Left lobe of liver (tissue), 2 donors: Measurements from ENCODE around the gene EMILIN1. TPM values are rescaled to one million over a fixed set of nuclear protein-coding genes. Genes with fewer than 3 reads are reported as not detected.
A peak's percentile ranks its signal among the peaks of the same experiment; 100 is the strongest.
"Not testable (repeated sequence)": the region's sequence is repeated elsewhere in the genome, so short reads cannot be mapped to it uniquely, and the experiment has no call there.

ENCODE experiments used
- ATAC-seq: fragments of 200-7000 bp; cut with Tn5 transposase; one replicate; pipeline ENCODE4 v1.9.1; 2020; ENCODE audit warnings: mild to moderate bottlenecking, moderate library complexity
- DNase-seq: peaks from one replicate; pipeline ENCODE4 v3.0.0-alpha.2; 2020; ENCODE audit warnings: low spot score
- total RNA-seq: library from RNA; stranded (reverse); gene quantifications from one replicate; pipeline ENCODE4 v1.2.1, GENCODE V29; 2021
- donor health status: DM: no; HTN: no; CAD: no; lungs with moderate emphysema.
- donor health status: DM: no; HTN: yes; CAD: no.

The EMILIN1 gene
- total RNA-seq, 1 donor from 2014 or later, result 16.0 TPM

DNA sequence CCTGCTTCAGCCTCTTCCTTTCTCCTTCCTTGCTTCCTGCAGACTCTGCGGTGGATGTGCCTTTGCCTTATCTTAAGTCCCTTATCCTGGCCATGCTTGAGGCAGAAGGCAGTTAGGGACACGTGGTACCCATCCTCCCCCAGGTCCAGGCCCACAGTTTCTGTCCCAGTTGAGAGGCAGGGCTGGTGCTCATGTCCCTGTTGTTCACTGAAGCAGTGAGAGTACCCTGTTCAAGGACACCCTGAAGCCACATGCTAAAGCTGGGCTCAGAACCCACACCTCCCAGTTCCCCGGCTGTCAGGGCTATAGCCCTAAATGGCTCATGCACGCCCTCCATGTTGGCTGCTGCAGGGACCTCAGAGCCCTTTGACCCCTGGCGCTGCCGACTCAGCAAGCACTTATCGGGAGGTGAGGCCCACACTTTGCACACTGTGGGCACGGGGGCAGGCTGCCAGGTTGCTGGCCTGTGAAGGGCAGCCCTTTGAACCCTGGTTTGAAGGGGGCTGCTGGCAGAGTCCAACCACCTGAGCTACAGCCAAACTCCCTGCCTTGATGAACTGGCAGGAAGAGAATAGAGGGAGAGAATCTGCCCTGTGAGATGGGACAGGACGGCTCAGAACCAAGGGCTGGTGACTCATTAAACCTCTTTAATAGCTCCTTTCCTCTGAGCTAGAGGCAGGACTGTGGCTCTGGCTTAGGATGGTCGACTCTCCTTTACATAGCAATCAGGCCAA, 14.4 kb downstream of the EMILIN1 start:
- DNase-seq (peak; percentile 99), ATAC-seq (peak; percentile 57)

DNA sequence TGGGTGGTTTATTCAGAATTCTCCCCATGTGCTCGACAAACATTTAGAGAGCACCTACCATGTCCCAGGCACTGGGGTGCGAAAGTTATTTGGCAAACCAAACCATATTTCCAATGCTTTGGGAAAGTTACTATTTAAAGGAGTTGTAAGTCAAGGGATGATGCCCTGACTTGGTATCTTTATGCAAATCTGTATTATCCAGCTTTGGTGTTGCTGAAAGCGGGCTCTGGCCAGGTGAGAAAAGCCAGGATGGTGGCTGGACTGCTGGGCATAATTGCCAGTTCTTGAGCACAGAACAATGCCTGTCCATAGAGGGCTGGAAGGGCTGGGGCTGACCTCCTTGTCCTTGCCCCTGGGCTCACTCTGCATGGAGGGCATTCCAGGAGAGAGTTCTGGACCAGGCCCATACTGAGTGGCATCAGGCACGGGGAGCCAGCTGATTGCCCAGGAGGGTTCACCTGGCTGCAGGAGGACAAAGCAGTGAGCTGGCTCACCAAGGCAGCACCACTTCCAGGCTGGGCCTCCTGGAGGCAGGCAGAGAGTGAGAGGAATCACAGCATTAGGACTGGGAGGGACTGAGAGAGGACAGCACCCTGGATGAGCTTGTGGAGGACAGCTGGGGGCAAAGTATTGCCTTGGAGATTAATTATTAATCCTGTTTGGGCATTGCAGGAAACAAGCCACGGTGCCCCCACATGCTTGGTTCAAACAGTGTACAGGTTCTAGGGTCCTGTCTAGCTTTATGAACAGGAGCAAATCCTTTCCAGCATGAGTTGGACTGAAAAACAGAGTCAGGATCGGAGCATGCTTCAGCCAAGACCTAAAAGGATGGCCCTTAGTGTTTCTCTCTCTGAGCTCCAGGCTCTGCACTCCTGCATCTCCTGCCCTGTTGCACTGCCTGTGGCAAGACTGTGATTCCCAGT, 15.3 kb downstream of the EMILIN1 start:
- ATAC-seq, result peak; percentile 64
- peak; percentile 93 for DNase-seq

DNA sequence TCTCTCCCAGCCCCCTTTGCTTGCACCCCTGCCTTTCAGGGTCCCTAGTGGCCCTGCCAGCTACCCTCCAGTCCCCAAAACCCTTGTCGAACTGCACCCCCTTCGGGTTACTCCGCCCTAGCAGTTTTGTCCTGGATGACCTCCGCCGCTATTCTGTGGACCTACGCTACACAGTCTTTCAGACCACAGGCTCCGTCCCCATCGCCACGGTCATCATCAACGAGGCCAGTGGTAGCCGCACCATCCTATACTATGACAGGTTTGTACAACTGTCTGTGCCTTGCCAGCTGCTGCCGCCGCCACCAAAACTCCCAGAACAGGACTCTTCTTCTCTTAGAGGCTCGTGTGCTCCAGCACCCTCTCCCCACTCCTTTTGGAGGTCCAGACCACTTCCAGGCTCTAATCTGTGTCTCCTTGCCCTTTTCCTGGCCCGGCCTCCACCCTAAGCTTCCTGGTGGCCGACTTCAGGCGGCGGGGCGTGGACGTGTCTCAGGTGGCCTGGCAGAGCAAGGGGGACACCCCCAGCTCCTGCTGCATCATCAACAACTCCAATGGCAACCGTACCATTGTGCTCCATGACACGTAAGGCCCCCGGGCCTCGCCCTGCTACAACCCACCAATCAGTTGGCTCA, 16.1 kb downstream of the EMILIN1 start:
- no peak for ATAC-seq
- no peak for DNase-seq

DNA sequence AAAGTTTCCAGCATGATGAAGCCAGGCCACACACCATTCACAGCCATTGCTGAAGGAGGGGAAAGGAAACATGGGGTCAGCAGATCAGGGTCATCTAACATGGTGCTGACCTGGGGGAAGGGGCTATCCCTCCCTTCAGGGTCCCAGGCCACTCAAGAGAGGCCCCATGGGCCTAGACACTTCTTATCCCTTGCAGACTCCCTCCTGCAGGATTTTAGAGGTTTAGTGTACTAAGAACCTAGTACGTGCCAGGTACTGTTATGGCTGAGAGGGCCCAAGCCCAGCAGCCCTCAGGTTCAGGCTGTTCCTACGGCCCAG, 17.0 kb downstream of the EMILIN1 start:
- ATAC-seq, result no peak
- DNase-seq, result no peak

DNA sequence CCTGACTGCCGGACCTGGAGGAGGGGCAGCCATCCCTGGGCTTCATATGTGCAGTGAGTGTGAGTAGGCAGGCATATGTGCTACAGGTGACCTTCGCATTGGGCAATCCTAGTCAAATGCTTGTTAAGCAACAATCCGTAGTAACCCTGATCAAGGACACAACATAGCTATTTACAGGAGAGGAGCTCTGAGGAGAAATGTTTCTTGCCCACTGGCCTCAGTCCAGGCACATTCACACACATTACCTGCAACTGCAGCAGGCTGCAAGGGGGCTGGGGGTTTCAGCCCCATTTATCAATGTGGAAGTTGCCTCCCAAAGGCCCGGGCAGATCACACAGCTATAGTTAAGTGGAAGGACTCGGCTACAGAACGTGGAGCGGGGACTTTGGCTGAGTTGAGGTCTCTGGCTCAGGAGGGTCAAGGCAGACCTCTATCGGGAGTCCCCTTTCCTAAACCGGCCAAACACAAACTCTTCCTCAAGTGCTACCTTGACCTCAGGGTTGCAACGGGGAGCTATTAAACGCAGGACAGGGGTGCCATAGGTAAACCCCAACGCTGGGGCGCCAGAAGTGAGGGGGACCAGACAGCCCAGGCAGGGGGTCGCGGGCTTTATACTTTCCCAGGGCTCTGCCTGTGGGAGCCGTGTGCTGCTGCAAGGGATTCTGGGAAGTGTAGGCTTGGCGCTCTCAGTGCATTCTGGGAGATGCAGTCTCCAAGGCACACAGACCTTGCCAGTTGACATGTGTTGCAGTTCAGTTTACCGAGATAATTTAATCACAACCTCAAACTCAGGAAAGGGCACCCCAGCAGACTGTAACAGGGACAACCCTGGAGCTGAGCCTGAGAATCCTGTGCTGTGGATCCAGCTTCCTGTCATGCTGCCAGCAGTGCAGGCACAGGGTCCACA, 17.6 kb downstream of the EMILIN1 start:
- peak; percentile 91 for DNase-seq

DNA sequence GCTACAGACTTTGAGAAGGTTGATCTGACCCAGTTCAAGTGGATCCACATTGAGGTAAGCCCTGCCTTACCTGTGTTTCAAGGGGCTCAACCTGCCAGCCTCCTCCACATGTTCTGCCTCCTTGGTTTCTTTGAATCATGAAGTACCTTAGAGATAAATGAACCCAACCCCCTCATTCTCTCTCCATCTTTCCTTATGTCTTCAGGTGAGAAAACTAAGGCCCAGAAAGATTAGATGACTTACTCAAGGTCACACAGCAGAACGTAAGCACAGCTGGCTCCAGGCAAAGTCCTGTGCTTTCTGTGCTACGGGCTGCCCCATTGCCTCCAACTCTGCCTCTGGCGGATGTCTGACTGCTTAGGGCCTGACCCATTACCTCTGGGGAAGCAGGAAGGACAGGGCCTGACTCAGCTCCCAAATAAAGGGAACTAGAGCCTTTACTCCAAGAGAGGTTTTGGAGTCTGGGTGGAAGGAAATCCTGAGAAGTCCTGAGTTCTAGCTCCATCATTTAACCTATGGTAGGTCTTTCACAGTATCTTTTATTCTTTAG, 18.4 kb downstream of the EMILIN1 start:
- DNase-seq, result no peak
- ATAC-seq, result no peak

More for the DNA sequence above, 17.6 kb downstream of the EMILIN1 start:
- peak; percentile 55 for ATAC-seq

DNA sequence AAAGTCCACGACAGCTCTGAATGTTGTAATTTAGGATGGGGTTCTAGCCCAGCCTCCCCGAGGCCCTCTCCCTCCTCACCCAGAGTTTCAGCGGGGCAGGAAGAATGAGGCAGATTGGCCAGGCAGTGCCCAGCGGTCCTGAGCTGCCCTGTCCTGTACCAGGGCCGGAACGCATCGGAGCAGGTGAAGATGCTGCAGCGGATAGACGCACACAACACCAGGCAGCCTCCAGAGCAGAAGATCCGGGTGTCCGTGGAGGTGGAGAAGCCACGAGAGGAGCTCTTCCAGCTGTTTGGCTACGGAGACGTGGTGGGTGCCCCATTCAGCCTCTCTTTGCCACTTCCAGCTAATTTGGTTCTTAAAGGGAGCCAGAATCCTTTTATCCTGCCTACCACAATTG, 18.9 kb downstream of the EMILIN1 start:
- no peak for ATAC-seq
- DNase-seq, result no peak

DNA sequence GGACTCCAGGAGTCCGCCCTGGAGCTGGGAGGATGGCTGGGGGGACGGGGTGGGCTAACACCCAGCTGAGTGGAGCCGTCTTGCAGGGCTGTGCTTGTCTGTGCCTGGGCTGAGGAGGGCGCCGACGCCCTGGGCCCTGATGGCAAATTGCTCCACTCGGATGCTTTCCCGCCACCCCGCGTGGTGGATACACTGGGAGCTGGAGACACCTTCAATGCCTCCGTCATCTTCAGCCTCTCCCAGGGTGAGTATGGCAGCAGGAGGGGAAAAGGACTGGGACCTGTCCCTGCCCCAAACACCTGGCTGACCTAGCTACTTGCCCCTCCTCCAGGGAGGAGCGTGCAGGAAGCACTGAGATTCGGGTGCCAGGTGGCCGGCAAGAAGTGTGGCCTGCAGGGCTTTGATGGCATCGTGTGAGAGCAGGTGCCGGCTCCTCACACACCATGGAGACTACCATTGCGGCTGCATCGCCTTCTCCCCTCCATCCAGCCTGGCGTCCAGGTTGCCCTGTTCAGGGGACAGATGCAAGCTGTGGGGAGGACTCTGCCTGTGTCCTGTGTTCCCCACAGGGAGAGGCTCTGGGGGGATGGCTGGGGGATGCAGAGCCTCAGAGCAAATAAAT, 21.0 kb downstream of the EMILIN1 start:
- ATAC-seq (no peak), DNase-seq (no peak)

DNA sequence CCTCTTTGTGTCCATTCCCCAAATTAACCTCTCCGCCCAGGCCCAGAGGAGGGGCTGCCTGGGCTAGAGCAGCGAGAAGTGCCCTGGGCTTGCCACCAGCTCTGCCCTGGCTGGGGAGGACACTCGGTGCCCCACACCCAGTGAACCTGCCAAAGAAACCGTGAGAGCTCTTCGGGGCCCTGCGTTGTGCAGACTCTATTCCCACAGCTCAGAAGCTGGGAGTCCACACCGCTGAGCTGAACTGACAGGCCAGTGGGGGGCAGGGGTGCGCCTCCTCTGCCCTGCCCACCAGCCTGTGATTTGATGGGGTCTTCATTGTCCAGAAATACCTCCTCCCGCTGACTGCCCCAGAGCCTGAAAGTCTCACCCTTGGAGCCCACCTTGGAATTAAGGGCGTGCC, 21.6 kb downstream of the EMILIN1 start:
- no peak for DNase-seq
- no peak for ATAC-seq

DNA sequence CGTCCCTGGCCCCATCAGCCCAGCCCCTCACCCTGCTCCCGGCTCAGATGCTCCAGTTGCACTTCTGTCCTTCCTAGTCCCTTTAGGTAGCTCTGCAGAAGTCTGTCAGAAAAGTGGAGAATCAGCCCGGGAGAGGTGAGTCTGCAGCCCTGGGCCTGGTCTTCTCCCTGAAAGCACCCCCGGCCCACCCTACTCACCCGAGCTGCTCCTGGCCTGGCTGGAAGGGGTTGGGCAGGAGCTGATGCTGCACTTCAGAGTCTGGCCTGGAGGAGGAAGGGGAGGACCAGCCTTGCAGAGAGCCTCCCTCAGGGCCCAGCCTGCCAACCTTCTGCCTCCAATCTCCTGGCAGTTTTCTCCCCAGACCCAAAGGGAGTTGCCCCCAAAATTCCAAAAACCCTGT, 23.9 kb downstream of the EMILIN1 start:
- ATAC-seq (peak; percentile 11), DNase-seq (no peak)

DNA sequence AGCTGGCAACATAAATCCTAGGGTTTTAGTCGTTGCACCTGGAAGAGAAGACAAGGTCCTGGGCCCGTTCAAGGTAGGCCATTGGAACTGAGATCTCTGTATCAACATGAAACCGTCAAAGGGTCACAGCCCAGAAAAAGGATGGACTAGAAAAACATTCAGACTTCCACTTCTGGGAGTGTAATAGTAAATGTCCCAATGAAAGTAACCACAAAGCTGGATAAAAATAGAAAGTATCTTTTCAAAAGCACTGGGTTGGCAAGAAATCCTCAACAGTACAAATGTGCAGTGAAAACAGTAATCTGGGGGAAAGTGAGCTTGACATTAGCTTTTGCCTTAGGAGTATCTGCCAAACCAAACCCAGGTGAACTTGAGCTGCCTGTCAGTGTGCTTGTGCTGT, 27.6 kb downstream of the EMILIN1 start:
- no peak for DNase-seq
- no peak for ATAC-seq

DNA sequence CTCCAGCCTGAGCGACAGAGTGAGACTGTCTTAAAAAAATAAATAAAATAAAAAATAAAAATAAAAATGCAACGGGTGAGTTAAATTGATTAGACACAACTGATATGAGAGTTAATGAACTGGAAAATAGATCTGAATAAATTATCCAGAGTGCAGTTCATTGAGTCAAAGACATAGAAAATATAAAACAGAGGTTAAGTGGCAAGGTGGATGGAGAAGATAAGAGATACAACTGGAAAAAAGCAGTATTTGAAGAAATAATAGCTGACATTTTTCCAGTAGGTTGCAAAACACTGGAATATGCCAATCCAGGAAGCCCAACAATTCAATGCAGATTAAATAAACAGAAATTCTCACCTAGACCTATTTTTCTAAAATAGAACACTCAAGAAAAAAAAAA, 29.8 kb downstream of the EMILIN1 start:
- DNase-seq (no peak), ATAC-seq (no peak)

DNA sequence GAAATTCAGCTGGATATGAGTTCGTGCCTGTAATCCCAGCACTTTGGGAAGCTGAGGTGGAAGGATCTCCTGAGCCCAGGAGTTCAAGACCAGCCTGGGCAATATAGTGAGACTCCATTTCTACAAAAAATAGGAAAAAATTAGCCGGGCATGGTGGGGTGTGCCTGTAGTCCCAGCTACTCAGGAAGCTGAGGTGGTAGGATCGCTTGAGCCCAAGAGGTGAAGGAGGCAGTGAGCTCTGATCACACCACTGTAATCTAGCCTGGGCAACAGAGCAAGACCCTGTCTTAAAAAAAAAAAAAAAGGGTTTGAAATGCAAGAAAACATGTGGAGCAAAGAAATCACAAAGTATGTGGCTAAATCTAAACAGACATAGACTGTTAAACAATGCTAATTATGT, 30.7 kb downstream of the EMILIN1 start:
- no peak for DNase-seq
- ATAC-seq, result no peak

DNA sequence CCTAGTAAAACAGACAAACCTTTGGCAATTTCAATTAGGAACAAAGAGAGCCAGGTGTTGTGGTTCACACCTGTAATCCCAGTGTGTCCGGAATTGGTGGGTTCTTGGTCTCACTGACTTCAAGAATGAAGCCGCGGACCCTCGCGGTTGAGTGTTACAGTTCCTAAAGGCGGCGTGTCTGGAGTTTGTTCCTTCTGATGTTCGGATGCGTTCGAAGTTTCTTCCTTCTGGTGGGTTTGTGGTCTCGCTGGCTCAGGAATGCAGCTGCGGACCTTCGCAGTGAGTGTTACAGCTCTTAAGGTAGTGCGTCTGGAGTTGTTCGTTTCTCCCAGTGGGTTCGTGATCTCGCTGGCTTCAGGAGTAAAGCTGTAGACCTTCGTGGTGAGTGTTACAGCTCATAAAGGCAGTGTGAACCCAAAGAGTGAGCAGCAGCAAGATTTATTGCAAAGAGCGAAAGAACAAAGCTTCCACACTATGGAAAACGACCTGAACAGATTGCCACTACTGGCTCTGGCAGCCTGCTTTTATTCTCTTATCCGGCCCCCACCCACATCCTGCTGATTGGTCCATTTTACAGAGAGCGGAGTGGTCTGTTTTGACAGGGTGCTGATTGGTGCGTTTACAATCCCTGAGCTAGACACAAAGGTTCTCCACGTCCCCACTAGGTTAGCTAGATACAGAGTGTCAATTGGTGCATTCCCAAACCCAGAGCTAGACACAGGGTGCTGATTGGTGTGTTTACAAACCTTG, 32.4 kb downstream of the EMILIN1 start:
- DNase-seq, ATAC-seq: not testable (repeated sequence)

DNA sequence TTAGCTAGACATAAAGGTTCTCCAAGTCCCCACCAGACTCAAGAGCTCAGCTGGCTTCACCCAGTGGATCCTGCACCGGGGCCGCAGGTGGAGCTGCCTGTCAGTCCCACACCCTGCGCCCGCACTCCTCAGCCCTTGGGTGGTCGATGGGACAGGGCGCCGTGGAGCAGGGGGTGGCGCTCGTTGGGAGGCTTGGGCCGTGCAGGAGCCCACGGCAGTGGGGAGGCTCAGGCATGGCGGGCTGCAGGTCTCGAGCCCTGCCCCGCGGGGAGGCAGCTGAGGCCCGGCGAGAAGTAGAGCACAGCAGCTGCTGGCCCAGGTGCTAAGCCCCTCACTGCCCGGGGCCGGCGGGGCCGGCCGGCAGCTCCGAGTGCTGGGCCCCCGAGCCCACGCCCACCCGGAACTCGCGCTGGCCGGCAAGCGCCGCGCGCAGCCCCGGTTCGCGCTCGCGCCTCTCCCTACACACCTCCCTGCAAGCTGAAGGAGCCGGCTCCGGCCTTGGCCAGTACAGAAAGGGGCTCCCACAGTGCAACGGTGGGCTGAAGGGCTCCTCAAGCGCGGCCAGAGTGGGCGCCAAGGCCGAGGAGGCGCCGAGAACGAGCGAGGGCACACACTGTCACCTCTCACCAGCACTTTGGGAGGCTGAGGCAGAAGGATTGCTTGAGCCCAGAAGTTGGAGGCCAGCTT, 33.1 kb downstream of the EMILIN1 start:
- ATAC-seq, DNase-seq: not testable (repeated sequence)

DNA sequence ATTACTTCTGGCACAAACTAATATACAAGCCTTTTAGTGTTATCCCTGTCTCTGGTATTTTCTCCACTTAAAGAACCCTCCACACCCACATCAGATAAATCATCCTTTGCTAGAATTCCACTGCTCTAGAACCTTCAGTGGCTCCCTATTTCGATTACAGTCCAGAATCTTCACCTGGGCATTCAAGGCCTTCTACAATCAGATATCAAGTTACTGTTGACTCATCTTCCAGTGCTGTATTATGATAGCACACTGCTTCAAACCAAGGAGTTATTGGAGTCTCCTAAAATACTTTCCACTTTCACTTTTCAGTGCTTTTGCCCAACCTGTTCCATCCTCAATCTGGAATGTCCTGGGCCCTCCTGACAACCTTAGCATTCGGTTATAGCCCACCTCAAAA, 37.1 kb downstream of the EMILIN1 start:
- ATAC-seq (no peak), DNase-seq (no peak)

DNA sequence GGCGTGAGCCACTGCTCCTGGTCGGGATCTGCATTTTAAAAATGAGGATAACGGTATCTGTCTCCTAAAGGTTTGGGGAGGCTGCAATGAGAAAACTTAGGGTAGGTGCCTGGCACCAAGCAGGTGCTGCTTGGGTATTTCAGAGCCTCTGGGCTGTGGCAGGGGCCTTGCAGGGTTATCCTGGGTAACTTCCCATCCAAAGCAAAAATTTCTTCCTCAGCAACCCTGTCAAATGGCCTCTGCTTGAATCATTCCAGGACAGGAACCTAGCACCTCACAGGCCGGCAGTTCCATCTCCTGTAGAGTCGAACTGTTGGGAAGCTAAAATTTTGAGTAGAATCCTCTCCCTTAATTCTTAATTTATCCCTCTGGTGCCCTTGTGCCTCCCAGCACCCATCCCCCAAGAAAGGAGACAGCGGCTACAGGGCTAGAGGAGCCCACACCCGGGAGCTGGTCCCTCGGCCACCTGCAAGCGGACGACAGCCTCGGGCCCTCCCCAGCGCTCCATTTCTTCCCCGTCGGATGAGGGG, 39.6 kb downstream of the EMILIN1 start:
- DNase-seq (no peak), ATAC-seq (no peak)
